ENCODE measurements around the gene POLE. TPM values are rescaled to one million over a fixed set of nuclear protein-coding genes. Genes with fewer than 3 reads are reported as not detected.

Gene POLE
- total and polyA plus RNA-seq, 9 of the 15 experiments (the other 6 are each of a cell fraction or from before 2014, with no cell fraction given) = 2.4 to 154 (median 49.6) TPM

- TF ChIP-seq PCBP1 (IDR thresholded peaks at IDR 0.05; ENCODE audit: low read depth, low read length, poor library complexity, severe bottlenecking) = no peak
- peak; percentile 54; the same call in 1 of the 2 replicates for TF ChIP-seq C11orf30 (IDR thresholded peaks at IDR 0.05; ENCODE audit: low read depth)
- no peak for TF ChIP-seq GTF2A2 (tag; IDR thresholded peaks at IDR 0.05)
- no peak for TF ChIP-seq MAFF (IDR thresholded peaks at IDR 0.05; ENCODE audit: low read length)
- TF ChIP-seq ZKSCAN8 (CRISPR knock-in tag; IDR thresholded peaks at IDR 0.05) = no peak
- no peak for TF ChIP-seq CLOCK (CRISPR knock-in tag; IDR thresholded peaks at IDR 0.05; ENCODE audit: borderline replicate concordance)
- no peak for TF ChIP-seq EP300 (IDR thresholded peaks at IDR 0.05; ENCODE audit: low read length)
- peak; percentile 97 for TF ChIP-seq CTBP1 (IDR thresholded peaks at IDR 0.05; ENCODE audit: borderline replicate concordance)
- TF ChIP-seq, protein P1, sequence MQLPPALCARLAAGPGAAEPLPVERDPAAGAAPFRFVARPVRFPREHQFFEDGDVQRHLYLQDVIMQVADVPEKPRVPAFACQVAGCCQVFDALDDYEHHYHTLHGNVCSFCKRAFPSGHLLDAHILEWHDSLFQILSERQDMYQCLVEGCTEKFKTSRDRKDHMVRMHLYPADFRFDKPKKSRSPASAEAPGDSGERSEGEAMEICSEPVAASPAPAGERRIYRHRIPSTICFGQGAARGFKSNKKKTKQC (CRISPR knock-in tag; IDR thresholded peaks at IDR 0.05) = peak; percentile 76; the same call in 1 of the 2 replicates
- no peak for TF ChIP-seq ZNF766 (CRISPR knock-in tag; conservative IDR thresholded peaks at IDR 0.05)
- TF ChIP-seq USF1 (CRISPR knock-in tag; IDR thresholded peaks at IDR 0.05) = no peak
- TF ChIP-seq FOXA1 (IDR thresholded peaks at IDR 0.05; ENCODE audit: borderline replicate concordance) = no peak
- no peak for TF ChIP-seq GTF2E2 (tag; IDR thresholded peaks at IDR 0.05)
- no peak for TF ChIP-seq RBM15 (IDR thresholded peaks at IDR 0.05; ENCODE audit: insufficient read depth, low read length)
- no peak for TF ChIP-seq FOXP4 (CRISPR knock-in tag; IDR thresholded peaks at IDR 0.05; ENCODE audit: borderline replicate concordance)
- no peak for TF ChIP-seq WHSC1 (IDR thresholded peaks at IDR 0.05; ENCODE audit: low read length)
- TF ChIP-seq CSDE1 (IDR thresholded peaks at IDR 0.05) = no peak
- TF ChIP-seq PCBP2 (IDR thresholded peaks at IDR 0.05; ENCODE audit: low read depth, low read length, poor library complexity, severe bottlenecking) = no peak
- no peak for TF ChIP-seq SRSF3 (IDR thresholded peaks at IDR 0.05; ENCODE audit: insufficient read depth, low read length)
- TF ChIP-seq POLR2H (tag; IDR thresholded peaks at IDR 0.05; ENCODE audit: low read depth) = 0 out of 2 replicates have a peak, but pooled peaks have one; percentile 26
These were observed 23.4 kb upstream of the POLE start, which contains the start of gene PGAM5 (continued) for GRCh38 chr12:132710405-132711079.
